Loucy (cell line): ENCODE results near the gene FADS2.

Experiments
- EZH2phosphoT487 ChIP-seq: fragments of 200-600 bp; IDR thresholded peaks from 2 replicates; pipeline ENCODE4 v1.6.1; 2018; ENCODE audit warnings: antibody characterized with exemption, mild to moderate bottlenecking, moderate library complexity, borderline replicate concordance
- TF ChIP-seq, protein P1 (sequence below): fragments of 200-600 bp; sonication (generic); conservative IDR thresholded peaks from 2 replicates; pipeline ENCODE4 v1.5.1; 2014; ENCODE audit warnings: mild to moderate bottlenecking, antibody characterized with exemption, low read length

DNA sequence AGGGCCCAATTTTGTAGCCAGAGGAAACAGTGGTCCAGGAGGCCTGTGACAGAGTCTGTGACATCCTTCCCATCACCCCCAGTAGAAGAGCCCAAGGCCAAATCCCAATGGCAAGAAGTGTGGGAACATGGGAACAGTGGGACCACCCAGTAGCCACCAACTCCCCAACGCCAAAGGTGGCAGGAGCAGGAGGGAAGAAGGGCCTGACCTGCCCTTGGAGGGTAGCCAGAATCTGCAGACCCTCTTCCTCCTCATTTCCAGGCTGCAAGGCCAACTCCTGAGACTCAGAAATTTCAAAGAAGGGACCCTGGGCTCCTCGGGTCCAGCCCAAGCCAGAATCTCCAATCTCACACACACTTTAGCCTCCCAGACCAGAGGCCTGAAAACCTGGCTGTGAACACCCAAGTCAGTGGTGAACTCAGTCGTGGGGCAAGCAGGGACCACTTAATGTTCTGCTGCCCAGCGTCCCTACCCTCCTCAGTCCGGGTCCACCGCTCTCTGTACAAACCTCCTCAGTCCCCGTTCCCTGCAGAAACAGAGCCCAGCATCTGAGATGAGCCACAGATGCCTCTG is 83.1 kb downstream of the FADS2 start:
- TF ChIP-seq, protein P1, sequence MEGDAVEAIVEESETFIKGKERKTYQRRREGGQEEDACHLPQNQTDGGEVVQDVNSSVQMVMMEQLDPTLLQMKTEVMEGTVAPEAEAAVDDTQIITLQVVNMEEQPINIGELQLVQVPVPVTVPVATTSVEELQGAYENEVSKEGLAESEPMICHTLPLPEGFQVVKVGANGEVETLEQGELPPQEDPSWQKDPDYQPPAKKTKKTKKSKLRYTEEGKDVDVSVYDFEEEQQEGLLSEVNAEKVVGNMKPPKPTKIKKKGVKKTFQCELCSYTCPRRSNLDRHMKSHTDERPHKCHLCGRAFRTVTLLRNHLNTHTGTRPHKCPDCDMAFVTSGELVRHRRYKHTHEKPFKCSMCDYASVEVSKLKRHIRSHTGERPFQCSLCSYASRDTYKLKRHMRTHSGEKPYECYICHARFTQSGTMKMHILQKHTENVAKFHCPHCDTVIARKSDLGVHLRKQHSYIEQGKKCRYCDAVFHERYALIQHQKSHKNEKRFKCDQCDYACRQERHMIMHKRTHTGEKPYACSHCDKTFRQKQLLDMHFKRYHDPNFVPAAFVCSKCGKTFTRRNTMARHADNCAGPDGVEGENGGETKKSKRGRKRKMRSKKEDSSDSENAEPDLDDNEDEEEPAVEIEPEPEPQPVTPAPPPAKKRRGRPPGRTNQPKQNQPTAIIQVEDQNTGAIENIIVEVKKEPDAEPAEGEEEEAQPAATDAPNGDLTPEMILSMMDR, result no peak
- TF ChIP-seq EZH2phosphoT487, result no peak
